Bronchial epithelial cell (primary cell): ENCODE results near the gene ARFIP1. TPM values are rescaled to one million over a fixed set of nuclear protein-coding genes. Genes with fewer than 3 reads are reported as not detected.

Experiments
- DNase-seq: peaks from one replicate; pipeline ENCODE4 v3.0.0-alpha.2; 2010; ENCODE audit warnings: low read depth
- FAIRE-seq: peaks from 2 replicates; lab custom pipeline; 2011; peaks lifted over from hg19 to GRCh38; lab: Jason Lieb, UNC
- H3K27me3 ChIP-seq: 2 replicates; pipeline ENCODE4 v1.5.1; 2011; ENCODE audit warnings: low read length; ENCODE audit not compliant: control insufficient read depth, insufficient read depth
- H3K36me3 ChIP-seq: 2 replicates; pipeline ENCODE4 v1.5.1; 2011; ENCODE audit warnings: low read length; ENCODE audit not compliant: control insufficient read depth, insufficient read depth
- H3K4me3 ChIP-seq: 2 replicates; pipeline ENCODE4 v1.5.1; 2011; ENCODE audit warnings: mild to moderate bottlenecking, low read depth, low read length, control low read depth
- CTCF ChIP-seq: IDR thresholded peaks from 2 replicates; pipeline ENCODE4 v1.5.1; 2011; ENCODE audit warnings: mild to moderate bottlenecking, moderate library complexity, low read length, control low read depth, inconsistent platforms; ENCODE audit not compliant: insufficient read depth, severe bottlenecking
- total RNA-seq: library from RNA; depleted of rRNA; stranded (reverse); fragments of >200 nt; gene quantifications from 2 replicates; pipeline ENCODE4 v1.2.1, GENCODE V29; 2014

Gene ARFIP1
- total RNA-seq, 1 donor from 2014 or later = 35.8 TPM

GRCh38 chr4:152937336-152938236 is 157.8 kb downstream of the ARFIP1 start:
- no peaks in the 10 kb centered on the region for H3K27me3 ChIP-seq
- no peak for TF ChIP-seq CTCF
- no peaks in the 10 kb centered on the region for H3K36me3 ChIP-seq
- DNase-seq (no peak), FAIRE-seq (no peak)
- peak overlapping the region; percentile 78 for H3K4me3 ChIP-seq

GRCh38 chr4:152938237-152938947 is 158.6 kb downstream of the ARFIP1 start:
- H3K4me3 ChIP-seq = peak overlapping the region; percentile 78
- TF ChIP-seq CTCF = no peak
- no peak for DNase-seq
- H3K27me3 ChIP-seq = no peaks in the 10 kb centered on the region
- peaks cover 3% of the 10 kb centered on the region for H3K36me3 ChIP-seq
- FAIRE-seq = no peak

GRCh38 chr4:152939621-152940020 is 159.9 kb downstream of the ARFIP1 start:
- no peak for TF ChIP-seq CTCF
- Histone ChIP-seq H3K4me3 (no peak overlapping the region), H3K27me3 (no peaks in the 10 kb centered on the region), H3K36me3 (peaks cover 6% of the 10 kb centered on the region)
- FAIRE-seq = peak; percentile 50
- DNase-seq = no peak

GRCh38 chr4:152940461-152940860 is 160.7 kb downstream of the ARFIP1 start:
- no peak for DNase-seq

GRCh38 chr4:152941411-152941810 is 161.7 kb downstream of the ARFIP1 start:
- FAIRE-seq (no peak), DNase-seq (no peak)
- TF ChIP-seq CTCF = no peak
- Histone ChIP-seq H3K27me3 (no peaks in the 10 kb centered on the region), H3K36me3 (peaks cover 6% of the 10 kb centered on the region), H3K4me3 (no peak overlapping the region)

More at GRCh38 chr4:152940461-152940860, 160.7 kb downstream of the ARFIP1 start:
- H3K4me3 ChIP-seq = no peak overlapping the region
- no peaks in the 10 kb centered on the region for H3K27me3 ChIP-seq
- FAIRE-seq = no peak
- no peak for TF ChIP-seq CTCF
- peaks cover 6% of the 10 kb centered on the region for H3K36me3 ChIP-seq
